ENCODE data around the gene GSE1.
"Not testable (repeated sequence)": the region's sequence is repeated elsewhere in the genome, so short reads cannot be mapped to it uniquely, and the experiment has no call there.

The GSE1 gene

DNA sequence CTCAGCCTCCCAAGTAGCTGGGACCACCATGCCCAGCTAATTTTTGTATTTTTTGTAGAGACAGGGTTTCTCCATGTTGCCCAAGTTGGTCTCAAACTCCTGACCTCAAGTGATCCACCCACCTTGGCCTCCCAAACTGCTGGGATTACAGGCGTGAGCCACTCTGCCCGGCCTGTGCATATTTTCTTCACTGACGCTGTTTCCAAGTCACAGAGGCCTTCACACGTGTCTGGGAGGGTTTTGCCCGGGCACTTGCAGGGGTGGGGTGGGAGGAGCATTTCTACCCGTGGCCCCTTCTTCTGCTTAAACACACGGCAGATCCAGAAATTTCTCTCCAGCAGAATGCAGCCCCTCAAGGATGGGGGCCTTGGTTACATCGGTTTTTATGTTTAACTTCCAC is 20.8 kb upstream of the GSE1 start:
- DNase-seq = not testable (repeated sequence)

DNA sequence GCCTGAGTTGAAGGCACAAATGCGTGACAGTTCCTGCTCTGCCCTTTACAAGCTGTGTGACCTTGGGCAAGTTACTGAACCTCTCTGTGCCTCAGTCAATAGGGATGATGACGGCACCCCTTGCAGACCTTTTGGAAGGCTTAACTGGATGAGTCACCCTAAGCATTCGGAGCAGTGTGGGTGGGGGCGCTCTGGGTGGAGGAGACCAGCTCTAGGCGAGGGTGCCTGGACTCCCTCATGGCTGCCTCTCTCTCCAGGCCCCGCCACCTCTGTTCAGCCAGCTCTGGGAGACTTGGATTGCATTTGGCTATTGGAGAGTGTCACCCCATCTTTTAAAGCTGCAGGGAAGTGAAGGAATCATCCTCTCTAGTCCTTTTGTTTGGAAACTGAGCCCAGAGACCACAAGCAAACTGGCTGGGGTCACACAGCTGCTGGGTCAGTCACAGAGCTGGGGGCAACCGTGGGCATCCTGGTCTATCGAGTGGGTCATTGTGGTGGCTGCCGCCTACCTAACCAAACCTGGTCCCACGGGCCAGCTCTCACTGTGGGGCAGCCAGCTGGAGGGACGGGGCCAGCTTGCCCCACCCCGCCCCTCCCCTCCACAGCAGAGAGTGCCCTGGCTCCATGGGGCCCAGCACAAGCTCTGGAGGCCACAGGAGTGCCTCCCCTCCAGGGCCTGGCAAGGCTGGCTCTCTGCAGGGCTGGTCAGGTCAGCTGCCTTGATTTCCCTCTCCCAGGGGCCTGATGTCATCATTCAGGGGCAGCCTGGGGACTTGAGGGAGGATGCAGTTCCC is 20.2 kb upstream of the GSE1 start:
- DNase-seq = no peak

DNA sequence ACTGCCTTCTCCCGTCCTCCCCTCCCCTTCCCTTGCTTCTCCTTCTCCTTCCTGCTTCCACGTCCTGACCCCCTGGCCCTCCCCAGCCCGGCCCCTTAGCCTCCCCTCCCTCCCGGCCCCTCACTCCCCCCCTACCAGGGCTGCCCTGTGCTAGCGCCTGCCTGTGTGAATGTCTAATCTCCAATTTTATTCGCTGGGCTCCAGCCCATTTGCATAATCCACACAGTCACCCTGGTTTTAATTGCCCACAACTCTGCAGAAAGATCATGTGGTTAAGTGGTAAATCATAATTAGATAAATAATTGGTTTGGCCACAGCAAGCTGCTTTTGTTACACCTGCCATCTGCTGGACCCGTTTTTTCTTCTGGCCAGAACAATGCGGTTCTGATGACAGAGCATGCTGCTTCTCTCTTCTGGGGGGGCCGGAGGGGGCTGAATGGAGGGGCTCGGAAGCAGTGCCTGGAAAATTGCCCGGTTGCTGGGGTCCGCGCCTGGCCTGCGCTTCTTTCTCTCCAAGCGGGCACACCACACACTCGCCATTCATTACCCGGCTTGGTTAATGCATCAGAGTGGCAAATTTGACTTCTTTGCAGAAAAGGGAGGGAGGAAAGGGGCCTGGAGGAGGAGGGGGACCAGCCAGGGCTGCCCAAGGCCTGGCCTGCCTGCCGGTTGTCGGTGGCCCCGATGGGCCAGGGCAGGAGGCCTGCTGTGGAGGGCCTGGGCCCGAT is 19.5 kb upstream of the GSE1 start:
- DNase-seq = no peak

DNA sequence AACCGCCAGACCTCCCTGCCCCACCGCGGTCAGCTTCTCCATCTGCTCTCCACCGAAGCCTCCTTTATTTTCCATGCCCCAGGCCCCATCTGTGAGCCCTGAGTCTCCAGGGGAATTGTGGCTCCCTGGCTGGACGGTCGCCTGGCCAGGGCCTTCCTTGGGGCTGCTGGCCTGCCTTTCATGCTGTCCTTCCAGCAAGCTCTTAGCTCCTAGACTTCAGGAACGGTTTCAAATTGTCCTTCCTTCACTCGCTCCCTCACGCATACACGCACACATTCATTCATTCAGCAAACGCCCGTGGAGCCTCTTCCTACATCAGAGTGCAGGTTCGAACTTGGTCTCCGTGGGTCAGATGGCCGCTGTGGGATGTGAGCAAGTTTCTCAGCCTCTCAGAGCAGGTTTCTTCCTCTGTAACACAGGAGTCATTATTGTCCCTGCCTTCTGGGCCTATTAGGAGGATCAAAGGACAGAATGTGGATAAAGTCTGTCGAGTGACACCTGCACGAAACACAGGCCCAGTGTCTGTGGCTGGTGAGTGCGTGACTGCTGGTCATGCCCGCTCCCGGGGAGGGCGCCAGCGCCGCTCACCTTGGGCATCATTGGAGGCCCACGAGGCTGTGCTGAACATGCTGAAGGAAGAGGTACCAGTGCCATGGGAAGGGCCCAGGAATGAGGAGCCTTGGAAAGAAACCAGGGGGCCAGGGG is 18.7 kb upstream of the GSE1 start:
- DNase-seq = no peak

DNA sequence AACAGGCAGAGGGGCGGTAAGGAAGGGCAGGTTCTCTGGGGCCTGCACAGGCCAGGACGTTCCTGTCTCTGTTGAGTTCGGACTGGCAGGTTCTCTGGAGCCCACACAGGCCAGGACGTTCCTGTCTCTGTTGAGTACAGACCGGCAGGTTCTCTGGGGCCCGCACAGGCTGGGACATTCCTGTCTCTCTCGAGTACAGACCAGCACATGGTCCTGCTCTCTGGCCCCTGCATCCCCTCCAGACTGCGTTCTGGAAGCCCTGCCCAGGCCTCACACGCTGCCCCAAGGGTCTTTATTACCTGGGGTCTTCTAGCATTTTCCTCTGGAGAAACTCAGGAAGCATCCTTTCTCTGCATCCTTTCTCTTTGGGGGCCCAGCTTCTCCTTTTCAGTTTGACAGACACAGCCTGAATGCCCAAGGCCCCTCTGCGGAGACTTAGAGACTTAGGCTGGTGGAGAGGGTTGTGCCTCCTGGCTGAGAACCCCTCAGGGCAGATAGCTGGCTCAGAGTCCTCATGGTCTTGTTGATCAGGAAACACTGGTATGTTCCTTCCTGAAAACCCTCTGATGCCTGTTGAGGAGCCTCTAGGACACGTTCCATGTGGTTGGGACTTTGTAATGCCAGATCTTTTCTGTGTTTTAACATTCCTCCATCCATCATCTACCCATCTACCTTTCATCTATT is 18.0 kb upstream of the GSE1 start:
- DNase-seq = no peak

DNA sequence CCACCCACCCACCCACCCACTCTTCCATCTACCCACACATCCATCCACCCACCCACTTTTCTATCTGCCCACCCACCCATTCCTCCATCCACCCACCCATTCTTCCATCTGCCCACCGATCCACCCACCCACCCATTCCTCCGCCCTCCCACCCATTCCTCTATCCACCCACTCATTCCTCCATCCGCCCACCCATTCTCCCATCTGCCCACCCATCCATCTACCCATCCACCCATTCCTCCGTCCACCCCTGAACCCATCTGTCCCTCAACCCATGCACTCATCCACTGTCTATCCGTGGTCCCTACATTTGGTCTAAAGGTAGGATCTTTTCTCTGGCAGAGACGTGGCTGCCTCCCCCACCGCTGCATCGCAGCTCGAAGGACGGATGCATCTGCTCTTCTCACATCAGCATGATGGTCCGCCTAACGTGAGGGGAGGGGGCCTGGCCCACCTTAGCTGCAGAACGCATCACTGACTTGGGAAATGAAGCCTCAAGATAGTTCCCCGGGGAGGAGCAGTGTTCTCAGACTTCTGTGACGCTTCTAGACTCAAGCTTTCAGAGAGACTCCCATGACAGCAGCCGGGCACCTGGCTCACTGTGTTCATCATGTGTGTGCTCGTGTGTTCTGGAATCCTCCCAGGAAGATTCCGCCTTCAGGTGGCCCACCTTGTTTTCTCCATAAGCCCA is 17.2 kb upstream of the GSE1 start:
- DNase-seq = no peak

DNA sequence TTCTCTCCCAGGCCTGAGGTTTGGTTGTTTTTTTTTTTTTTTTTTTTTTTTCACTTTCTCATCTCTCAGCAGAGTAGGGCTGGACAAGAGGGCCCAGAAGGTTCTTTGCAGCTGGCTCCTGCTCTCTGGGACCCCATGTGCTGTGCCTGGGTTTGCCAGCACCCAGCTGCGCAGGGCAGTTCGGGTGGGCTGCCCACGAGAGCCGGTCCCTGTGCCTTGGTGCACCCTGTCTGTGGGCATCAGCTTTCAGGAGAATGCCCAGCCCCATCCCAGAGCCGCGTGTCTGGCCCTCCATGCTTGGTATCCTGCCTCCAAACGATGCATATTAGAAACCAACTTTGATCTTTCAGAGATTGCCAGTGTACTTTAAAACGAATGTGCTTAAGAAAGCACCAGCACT is 15.0 kb upstream of the GSE1 start:
- DNase-seq = no peak

DNA sequence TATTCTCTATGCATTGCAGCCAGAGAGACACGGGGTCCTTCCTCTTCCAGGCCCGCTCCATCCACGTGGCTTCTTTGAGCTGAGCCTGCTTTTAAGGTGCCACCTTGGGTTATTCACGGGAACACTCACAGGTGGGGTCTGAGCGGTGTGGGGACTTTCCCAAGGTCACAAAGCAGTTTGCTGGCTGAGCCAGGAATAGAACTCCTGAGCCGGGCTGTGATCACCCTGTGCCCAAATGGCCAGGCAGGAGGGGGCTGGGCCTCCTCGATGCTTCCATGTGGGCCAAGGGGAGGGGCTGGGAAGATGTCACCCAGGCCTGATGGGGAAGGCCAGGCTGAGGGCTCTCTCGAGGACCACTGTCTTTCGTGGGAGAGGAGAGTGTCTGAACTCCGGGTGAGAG is 13.0 kb upstream of the GSE1 start:
- DNase-seq = no peak

DNA sequence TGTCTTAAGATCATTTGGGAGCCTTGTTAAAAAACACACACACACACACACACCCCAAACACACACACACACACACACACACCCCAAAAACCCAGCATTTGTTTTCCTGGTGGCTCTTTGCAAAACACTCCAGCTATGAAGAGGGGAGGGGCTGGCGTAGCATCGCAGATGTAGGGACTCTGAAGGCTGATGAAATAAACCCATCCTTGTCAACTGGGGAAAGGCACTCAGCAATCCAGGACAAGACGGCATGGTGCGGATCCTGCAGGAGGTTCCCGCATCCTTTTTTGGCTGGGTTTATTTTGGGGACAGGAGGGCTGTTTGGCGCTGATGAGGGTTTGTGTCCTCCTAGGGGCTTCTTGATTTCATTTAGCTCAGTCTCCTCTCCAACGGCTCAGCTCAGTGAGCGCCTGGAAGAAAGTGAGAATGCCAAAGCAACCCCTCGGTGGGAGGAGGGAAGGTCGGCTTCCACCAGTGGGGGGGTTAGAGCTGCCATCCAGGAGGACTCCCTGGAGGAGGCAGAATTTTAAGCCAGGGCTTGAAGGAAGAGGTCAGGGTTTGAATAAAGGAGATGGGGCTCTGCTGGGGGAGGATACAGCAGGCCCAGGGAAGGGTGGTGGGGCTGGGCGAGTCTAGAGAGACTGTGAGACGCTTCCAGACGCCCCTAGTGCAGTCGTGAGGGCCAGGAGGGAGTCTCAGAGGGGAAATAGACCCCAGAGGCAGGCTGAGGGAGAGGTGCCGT is 12.4 kb upstream of the GSE1 start:
- DNase-seq = no peak

DNA sequence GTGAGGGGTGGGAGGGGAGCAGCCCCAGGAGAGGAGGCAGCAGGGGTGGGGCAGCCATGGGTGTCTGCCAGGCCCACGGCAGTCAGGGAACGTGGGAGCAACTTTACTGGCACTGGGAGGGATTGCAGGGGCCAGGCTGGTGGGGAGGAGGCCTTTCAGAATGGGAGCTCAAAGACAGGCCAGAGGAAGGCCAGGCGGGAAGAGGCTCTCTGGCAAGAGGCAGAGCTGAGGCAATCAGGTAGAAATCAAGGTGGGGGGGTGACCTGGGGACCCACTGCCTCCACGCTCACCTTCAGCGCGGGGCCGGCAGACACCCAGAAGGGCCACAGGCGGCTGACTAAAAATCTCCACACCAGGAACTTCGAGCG is 11.9 kb upstream of the GSE1 start:
- DNase-seq = no peak

DNA sequence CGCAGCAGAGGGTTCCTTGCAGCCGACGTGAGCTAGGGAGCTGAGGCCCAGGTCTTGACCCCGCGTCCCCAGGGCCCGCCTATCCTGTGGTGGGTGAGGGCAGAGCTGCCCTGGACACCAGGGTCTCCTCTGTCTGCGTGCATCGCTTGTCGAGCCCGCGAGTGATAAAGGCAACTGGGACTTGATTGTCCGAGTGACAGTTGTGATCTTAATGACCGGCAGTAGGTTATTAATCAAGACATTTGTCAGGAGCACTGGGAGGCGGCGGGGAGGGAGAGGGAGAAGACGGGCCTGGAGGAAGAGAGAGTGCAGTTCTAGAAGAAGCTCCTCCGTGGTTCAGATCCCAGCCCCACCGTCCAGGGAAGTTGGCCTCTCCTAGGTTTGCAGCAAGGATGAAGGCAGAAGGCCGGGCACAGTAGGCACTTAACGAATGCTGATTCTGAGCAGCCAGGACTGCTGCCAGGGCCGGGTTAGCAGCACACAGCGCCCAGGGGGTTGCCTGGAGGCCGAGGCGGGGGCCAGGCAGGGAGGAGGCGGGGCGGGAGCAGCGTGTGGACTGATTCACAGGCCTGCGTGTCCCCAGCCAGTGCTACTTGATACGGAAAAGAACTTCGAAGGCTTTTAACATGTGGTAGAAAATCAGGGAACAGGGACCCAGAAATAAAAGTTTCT is 11.3 kb upstream of the GSE1 start:
- DNase-seq = no peak

DNA sequence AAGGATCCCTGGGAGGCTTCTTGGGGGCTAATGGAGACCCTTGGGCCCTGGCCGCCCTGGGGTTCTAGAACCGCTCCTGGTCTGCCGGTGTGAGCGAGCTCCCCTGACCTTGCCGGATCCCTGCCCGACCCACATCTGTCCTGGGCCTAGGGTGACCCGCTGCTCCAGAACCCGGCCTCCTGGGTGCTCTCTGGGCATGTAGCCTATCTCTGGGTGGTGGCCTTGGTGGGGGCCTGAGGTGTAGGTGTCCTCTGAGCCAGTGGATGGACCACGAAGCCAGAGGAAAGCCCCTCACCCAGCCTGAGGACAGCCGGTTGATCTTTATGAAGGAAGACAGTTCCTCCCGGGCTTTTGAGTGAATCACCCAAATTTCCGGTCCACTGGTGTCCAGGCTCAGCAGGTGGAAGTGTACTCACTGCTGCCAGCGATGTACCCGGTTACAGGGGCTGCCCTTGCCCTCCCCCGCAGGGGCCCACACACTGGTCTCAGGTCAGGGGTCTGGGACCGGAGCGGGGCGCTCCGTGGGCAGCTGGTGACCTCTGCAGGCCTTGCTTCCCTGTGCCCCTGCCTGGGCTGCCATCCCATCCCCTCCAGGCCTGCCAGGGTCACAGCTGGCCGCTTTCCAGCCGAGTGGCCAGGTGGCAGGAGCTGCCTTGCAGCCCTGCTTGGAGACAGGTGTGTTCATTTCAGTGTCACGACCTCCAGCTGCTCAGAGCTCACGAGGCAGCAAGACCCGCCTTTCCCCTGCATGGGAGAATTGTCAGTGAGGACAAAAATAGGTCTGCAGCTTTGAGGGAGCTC is 10.5 kb upstream of the GSE1 start:
- no peak for DNase-seq

DNA sequence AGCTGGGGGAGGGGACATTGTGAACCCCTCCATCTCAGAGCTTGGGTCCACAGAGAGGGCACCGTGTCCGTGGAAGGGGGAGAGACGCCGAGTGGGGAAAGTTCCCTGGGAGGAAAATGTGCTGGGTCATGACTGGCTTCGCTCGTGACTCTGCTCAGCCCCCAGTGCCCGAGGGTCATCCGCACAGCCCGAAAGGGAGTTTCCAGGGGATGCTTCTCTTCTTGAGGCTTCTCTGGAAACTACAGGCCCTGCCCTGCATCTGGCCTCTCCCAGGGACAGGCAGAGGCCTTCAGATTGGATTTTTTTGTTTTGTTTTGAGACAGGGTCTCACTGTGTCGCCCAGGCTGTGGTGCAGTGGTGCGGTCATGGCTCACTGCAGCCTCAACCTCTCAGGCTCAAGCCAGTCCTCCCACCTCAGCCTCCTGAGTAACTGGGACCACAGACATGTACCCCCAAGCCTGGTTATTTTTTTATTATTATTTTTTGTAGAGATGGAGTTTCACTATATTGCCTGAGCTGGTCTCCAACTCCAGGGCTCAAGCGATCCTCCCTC is 9.8 kb upstream of the GSE1 start:
- no peak for DNase-seq

DNA sequence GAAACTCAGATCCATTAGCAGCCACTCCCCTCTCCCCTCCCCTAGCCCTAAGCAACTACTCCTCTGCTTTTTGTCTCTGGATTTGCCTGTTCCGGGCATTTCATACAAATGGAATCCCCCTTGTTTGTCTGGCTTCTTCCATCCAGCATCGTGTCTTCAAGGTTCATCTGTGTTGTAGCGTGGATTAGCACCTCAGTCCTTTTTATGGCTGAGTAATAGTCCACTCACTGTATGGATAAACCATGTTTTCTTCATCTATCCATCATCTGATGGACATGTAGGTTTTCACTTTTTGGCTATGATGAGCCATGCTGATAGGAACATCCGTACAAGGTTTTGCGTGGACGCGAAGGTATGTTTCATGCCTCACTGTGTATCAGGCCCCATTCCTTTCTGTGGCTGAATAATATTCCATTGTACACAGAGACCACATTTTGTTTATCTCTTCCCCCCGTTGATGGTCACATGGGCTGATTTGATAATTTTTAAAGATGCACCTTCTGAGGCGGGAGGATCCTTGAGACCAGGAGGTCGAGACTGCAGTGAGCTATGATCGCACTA is 8.9 kb upstream of the GSE1 start:
- no peak for DNase-seq

DNA sequence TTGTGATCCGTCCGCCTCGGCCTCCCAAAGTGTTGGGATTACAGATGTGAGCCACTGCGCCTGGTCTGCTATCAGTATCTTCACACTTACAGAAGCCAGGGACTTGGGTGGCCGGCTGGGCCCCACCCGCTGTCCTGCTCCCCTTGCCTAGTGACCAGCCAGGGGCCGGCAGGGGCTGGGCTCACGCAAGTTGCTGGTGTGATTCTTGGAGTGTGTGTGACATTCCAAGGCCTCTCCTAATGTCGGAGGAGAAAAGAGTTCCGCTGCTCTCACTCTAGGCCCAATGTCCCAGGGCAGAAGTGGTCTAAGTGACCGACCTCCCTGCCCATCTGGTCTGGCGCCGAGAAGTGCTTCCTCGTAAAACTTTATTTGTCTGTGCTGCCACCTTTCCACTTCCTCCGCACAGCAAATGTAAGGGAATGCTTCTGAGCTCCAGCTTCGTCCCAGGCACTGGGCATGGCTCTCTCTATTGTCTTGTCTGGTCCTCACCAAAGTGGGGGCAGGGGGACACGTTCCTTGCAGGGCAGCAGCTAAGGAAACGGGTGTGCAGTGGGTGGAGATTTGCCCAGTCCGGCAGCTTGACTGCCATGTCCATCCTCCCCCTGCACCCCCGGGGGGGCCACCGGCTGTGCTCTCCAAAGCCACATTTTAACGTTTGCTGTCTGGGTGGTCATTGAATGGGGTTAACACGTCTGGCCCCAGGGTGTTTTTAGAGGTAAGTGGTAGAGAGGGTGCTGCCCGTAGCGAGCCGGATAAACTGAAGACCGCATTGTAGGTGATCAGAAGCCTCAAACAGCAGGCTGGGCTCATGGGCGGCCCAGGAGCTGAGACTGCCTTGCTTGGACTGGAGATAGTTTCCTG is 7.8 kb upstream of the GSE1 start:
- no peak for DNase-seq

DNA sequence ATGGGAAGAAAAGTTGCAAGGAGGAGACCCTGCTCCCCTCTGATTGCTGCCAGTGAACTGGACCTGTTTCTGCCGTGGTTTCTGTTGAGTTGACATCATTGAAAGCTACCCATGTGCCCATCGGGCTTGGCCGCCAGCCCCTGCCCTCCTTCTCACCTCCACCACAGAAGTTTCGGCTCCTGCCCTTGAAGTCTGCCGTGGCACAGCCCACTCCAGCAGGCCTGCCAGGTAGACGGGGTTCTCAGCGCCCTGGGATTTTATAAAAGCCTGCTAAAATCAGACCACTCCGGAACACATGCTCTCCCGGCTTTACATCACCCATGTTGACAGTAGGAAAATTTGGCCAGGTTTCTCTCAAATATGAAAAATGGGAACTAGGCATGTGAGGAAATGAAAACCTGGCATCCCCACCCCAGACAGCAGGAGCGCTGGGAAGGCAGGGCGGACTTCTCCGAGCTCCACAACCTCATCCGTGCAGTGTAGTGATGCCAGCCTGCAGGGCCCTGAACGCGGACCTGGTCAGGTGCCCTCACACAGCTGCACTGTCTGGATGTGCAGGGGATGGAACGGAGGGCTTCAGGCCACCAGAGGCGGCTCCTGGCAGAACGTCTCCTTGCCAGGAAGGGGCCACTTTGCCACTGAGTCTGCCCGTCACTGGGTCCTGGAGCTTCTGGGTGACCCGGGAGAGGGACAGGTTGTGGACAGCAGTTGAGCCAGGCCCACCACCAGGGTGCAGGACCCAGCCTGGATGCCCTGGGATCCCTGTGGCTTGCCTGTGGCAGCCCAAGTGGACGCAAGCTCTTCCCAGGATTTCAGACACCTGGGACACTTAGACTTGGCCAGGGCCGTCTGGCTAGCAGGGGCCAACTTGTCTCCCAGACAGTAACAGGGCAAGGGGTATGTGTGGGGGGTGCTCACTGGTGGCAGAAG is 6.9 kb upstream of the GSE1 start:
- no peak for DNase-seq

DNA sequence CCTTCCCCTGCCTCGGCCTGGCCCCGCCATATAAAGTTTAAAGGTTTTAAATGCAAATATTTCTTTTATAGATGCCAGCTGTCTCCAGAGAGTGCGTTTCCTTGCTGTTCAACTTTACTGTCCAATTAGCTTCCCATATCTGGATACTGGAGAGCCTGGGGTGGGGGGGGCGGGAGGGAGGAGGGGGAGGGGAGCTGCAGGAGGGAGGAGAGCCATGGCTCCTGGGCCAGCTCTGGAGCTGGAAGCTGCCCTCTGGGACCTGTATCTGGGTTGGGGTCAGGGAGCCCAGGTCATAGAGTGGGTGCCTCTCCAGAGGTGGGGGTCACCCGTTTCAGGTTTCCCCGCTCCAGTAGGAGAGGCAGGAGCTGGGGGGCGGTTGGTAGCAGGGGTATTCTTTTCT is 6.2 kb upstream of the GSE1 start:
- no peak for DNase-seq

DNA sequence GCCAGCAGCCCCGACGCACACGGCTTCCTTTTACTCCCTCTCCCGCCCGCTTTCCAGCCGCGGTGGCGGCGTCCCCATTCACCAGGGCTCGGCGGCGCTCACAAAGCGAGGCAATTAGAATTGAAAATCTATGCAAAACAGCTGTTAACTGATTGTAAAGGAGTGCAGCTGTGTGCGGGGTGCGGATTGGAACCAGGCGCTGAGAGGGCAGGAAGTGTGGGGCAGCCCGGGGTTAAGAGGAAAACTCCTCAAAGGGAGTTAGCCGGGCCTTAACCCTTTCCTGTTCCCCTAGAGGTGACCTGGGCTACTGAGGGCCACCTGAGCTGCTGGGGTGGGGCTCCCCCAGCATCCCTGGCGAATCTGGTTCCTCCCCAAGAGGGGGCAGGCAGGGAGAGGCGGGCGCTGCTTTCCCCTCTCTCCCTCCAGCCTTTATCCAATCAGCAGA is 5.8 kb upstream of the GSE1 start:
- DNase-seq = no peak
